KMS-11 (cell line): ENCODE results near the gene TK2.

Experiments
- H2AFZ ChIP-seq: fragments of 200-600 bp; sonication (generic); 2 replicates; pipeline ENCODE4 v1.6.1; 2016; ENCODE audit warnings: antibody characterized with exemption, mixed run types, low read depth
- H3K27ac ChIP-seq: fragments of 200-600 bp; sonication (generic); 2 replicates; pipeline ENCODE4 v1.6.1; 2016; ENCODE audit warnings: mild to moderate bottlenecking, mixed run types
- H3K27me3 ChIP-seq: fragments of 200-600 bp; sonication (generic); 2 replicates; pipeline ENCODE4 v1.6.1; 2017; ENCODE audit warnings: mild to moderate bottlenecking, low read depth, mixed run types, moderate library complexity; ENCODE audit not compliant: insufficient read depth
- H3K36me3 ChIP-seq: fragments of 200-600 bp; sonication (generic); 2 replicates; pipeline ENCODE4 v1.6.1; 2017; ENCODE audit warnings: mild to moderate bottlenecking, mixed run types; ENCODE audit not compliant: insufficient read depth
- H3K4me1 ChIP-seq: fragments of 200-600 bp; sonication (generic); 2 replicates; pipeline ENCODE4 v1.6.1; 2016; ENCODE audit warnings: mild to moderate bottlenecking, low read depth, mixed run types; ENCODE audit not compliant: poor library complexity, severe bottlenecking
- H3K4me2 ChIP-seq: fragments of 200-600 bp; sonication (generic); 2 replicates; pipeline ENCODE4 v1.7.0; 2016; ENCODE audit warnings: mild to moderate bottlenecking, mixed run types
- H3K4me3 ChIP-seq: fragments of 200-600 bp; sonication (generic); IDR thresholded peaks from 2 replicates; pipeline ENCODE4 v1.6.1; 2017; ENCODE audit warnings: low read depth, low read length, mixed read lengths; ENCODE audit not compliant: insufficient read depth
- H3K79me2 ChIP-seq: fragments of 200-600 bp; sonication (generic); 2 replicates; pipeline ENCODE4 v1.6.1; 2016; ENCODE audit warnings: low read depth, mixed run types; ENCODE audit not compliant: insufficient read depth
- H3K9ac ChIP-seq: fragments of 200-600 bp; sonication (generic); 2 replicates; pipeline ENCODE4 v1.6.1; 2016; ENCODE audit warnings: mild to moderate bottlenecking, mixed run types
- H4K20me1 ChIP-seq: fragments of 200-600 bp; sonication (generic); 2 replicates; pipeline ENCODE4 v1.6.1; 2016; ENCODE audit warnings: mild to moderate bottlenecking, mixed run types; ENCODE audit not compliant: insufficient read depth
- TF ChIP-seq, protein P1 (sequence below): fragments of 200-600 bp; sonication (generic); conservative IDR thresholded peaks from 2 replicates; pipeline ENCODE4 v1.6.1; 2017; ENCODE audit warnings: low read depth, mild to moderate bottlenecking, antibody characterized with exemption, low read length, moderate library complexity, mixed read lengths

The TK2 gene

DNA sequence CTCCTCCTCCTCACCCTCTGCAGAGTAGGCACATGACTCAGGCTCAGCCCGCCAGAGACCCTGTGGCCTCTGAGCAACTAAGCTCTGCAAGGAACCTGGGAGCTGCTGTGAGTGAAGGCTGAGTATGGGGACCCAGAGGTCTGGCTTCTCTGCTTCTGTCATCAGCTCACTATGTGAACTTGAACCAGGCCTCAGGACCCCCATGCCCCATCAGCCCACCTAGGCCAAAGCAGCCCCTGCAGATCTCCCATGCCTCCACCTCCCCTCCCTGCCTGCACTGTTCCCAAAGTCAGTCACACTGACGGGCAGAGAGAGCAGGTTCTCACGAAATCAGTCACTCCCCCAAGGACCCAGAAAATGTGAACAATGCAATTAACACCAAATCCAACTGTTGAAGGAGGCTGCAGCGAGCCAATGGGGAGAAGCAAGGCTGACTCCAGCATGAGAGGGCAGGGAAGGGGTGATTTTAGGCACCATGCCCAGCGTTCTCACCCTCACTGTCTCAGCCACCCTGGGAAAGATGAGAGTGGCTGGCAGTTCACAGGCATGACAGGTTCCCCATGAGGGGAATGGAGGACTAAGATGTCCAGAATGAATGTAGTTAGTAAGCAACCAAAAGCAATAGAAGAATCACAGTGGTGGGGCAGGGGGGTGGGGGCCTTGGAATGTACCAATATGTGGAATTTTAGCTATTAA lies 62.2 kb downstream of the TK2 start:
- H3K4me3 ChIP-seq = no peak overlapping the region
- no peak overlapping the region for H3K4me2 ChIP-seq
- H2AFZ ChIP-seq = no peak overlapping the region
- peaks cover 16% of the 10 kb centered on the region for H3K4me1 ChIP-seq
- H3K9ac ChIP-seq = no peak overlapping the region
- H3K79me2 ChIP-seq = no peaks in the 10 kb centered on the region
- no peak overlapping the region for H3K27ac ChIP-seq
- TF ChIP-seq, protein P1, sequence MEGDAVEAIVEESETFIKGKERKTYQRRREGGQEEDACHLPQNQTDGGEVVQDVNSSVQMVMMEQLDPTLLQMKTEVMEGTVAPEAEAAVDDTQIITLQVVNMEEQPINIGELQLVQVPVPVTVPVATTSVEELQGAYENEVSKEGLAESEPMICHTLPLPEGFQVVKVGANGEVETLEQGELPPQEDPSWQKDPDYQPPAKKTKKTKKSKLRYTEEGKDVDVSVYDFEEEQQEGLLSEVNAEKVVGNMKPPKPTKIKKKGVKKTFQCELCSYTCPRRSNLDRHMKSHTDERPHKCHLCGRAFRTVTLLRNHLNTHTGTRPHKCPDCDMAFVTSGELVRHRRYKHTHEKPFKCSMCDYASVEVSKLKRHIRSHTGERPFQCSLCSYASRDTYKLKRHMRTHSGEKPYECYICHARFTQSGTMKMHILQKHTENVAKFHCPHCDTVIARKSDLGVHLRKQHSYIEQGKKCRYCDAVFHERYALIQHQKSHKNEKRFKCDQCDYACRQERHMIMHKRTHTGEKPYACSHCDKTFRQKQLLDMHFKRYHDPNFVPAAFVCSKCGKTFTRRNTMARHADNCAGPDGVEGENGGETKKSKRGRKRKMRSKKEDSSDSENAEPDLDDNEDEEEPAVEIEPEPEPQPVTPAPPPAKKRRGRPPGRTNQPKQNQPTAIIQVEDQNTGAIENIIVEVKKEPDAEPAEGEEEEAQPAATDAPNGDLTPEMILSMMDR = no peak
- H3K36me3 ChIP-seq = no peaks in the 10 kb centered on the region
- H3K27me3 ChIP-seq = no peaks in the 10 kb centered on the region
- no peaks in the 10 kb centered on the region for H4K20me1 ChIP-seq

DNA sequence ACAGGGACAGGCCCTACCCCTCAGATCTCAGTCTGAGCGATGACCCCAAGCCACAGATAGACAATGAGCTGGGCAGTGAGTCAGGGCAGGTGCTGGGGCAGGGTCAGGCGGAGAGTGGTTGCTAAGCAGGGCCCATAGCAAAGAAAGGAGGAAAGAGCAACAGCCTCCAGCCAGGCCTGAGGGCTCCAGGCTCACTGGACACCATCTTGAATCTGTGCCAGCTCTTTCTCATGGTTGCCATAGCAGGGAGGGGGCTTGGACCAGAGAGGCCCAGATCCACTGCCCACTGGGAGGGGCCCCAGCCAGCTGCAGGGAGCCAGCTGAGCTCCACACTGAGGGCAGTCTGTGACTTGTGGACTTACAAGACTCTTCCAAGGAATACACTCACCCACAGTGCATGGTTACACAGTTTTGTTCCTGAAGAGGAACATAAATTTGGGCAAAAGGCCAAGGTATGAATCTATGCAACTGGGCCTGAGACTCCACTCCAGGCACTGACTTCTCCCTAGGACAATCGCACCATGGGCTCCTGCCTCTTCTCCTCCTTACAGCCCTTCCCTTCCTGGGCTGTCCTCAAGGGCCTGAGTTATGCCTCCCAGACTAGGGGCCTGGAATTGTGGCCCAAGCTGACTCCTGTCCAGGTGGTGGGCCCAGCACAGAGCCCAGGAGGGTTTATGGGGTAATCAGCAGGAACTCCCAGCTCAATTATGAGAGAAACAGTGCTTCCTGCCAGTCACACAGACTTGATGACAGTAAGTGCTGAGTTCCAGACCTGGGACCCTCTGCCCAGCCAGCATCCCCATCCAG lies 62.9 kb downstream of the TK2 start:
- no peak overlapping the region for H3K27ac ChIP-seq
- no peaks in the 10 kb centered on the region for H3K27me3 ChIP-seq
- H3K4me2 ChIP-seq = no peak overlapping the region
- TF ChIP-seq, protein P1 = no peak
- no peaks in the 10 kb centered on the region for H4K20me1 ChIP-seq
- peaks cover 19% of the 10 kb centered on the region for H3K4me1 ChIP-seq
- H3K36me3 ChIP-seq = no peaks in the 10 kb centered on the region
- H3K4me3 ChIP-seq = no peak overlapping the region
- H3K9ac ChIP-seq = no peak overlapping the region
- no peaks in the 10 kb centered on the region for H3K79me2 ChIP-seq
- no peak overlapping the region for H2AFZ ChIP-seq

DNA sequence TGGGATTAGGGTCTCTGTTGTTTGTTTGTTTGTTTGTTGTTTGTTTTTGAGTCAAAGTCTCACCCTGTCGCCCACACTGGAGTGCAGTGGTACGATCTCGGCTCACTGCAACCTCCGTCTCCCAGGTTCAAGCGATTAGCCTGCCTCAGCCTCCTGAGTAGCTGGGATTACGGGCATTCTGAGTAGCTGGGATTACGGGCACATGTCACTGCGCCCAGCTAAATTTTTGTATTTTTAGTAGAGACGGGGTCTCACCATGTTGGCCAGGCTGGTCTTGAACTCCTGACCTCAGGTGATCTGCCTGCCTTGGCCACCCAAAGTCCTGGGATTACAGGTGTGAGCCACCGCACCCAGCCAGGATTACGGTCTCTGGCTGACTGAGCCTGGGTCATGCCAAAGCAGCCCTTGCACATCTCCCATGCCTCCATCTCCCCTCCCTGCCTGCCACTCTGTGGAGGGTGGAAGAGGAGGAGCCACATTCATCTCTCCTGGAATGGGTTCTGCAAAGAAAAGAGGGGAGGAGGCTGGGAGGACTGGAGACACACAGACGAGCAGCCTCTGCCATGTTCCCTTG lies 63.6 kb downstream of the TK2 start:
- Histone ChIP-seq H3K4me3 (no peak overlapping the region), H3K9ac (no peak overlapping the region), H3K4me2 (no peak overlapping the region), H2AFZ (no peak overlapping the region), H4K20me1 (no peaks in the 10 kb centered on the region), H3K27me3 (no peaks in the 10 kb centered on the region), H3K79me2 (no peaks in the 10 kb centered on the region), H3K27ac (no peak overlapping the region), H3K4me1 (peaks cover 19% of the 10 kb centered on the region), H3K36me3 (no peaks in the 10 kb centered on the region)
- TF ChIP-seq, protein P1 = no peak

DNA sequence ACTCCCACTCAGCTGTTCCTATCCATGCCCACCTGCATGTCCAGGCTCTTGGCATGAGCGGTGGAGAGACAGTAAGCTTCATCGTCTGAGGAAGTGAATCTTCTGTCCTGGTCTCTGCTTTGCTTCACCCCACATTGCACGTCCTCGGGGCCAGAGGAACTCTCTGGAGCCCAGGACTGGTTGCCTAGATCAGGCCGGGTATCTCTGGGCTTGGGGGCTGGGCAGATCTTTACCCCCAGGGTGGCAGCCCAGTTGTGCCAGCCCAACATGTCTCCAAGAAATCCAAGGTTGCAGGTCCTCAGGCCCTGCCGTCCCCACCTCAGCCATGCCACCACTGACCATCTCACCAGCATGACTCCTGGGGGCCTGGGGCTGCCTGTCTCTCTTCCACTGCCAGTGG lies 64.5 kb downstream of the TK2 start:
- H3K9ac ChIP-seq = no peak overlapping the region
- H3K27ac ChIP-seq = no peak overlapping the region
- TF ChIP-seq, protein P1 = no peak
- H4K20me1 ChIP-seq = no peaks in the 10 kb centered on the region
- no peaks in the 10 kb centered on the region for H3K36me3 ChIP-seq
- no peak overlapping the region for H3K4me3 ChIP-seq
- H3K27me3 ChIP-seq = no peaks in the 10 kb centered on the region
- no peak overlapping the region for H2AFZ ChIP-seq
- H3K79me2 ChIP-seq = no peaks in the 10 kb centered on the region
- H3K4me1 ChIP-seq = peaks cover 19% of the 10 kb centered on the region
- H3K4me2 ChIP-seq = no peak overlapping the region
